ENCODE results near the gene KCNJ1. TPM values are rescaled to one million over a fixed set of nuclear protein-coding genes. Genes with fewer than 3 reads are reported as not detected.

The KCNJ1 gene
- total RNA-seq, 5 donors from 2014 or later (not counting 1 experiment from before 2014, with no cell fraction given): not detected

GRCh38 chr11:128848815-128849455 lies 18.2 kb downstream of the KCNJ1 start:
- H3K4me3 ChIP-seq (ENCODE audit: control insufficient read depth in 1 of 2, extremely low read depth in 1 of 2, low read length in 1 of 2): no peak overlapping the region
- no peak overlapping the region for H3K27ac ChIP-seq (ENCODE audit: low read length)
- 50% methylated on average over 8 of the region's 10 CpGs for WGBS (ENCODE audit: insufficient coverage)
- Mint-ChIP-seq H3K9me3 (no peaks in the 10 kb centered on the region), H3K27ac (peak overlapping the region; percentile 6), H3K4me1 (peaks cover 25 to 40% (median 33%) of the 10 kb centered on the region in 3 donors), H3K4me3 (no peak overlapping the region), H3K27me3 (no peaks in the 10 kb centered on the region), H3K36me3 (no peaks in the 10 kb centered on the region)
- H3K27me3 ChIP-seq (replicated peaks in 1 of 2; ENCODE audit: control insufficient read depth in 2 of 2, extremely low read depth in 1 of 2, insufficient read depth in 2 of 2, low read length in 1 of 2): no peaks in the 10 kb centered on the region
- peak; percentile 43 to 66 (median 50) for ATAC-seq (replicated peaks in 1 of 4)
- DNase-seq: peak in 32 of 35 experiments; percentile 18 to 77 (median 54)
- ChIA-PET CTCF (interaction anchor here (0.6 to 2.1 kb wide), 10 partner anchors 8 to 715 kb away, joined by 3 to 7 read pairs (median 4); no protein-coding TSS in a partner anchor), POLR2A (interaction anchor here (0.6 kb wide), 2 partner anchors 546 to 597 kb away, joined by 3 read pairs; no protein-coding TSS in a partner anchor)
- peaks cover 14 to 20% of the 10 kb centered on the region in 2 experiments for H3K4me1 ChIP-seq (ENCODE audit: control insufficient read depth in 1 of 2, extremely low read depth in 1 of 2, insufficient read depth in 2 of 2, low read length in 2 of 2)
- no peaks in the 10 kb centered on the region for H3K9me3 ChIP-seq
- H3K36me3 ChIP-seq (ENCODE audit: control insufficient read depth in 2 of 2, extremely low read depth in 1 of 2, insufficient read depth in 1 of 2, low read length in 1 of 2): no peaks in the 10 kb centered on the region

- Mint-ChIP-seq H3K27me3 (no peaks in the 10 kb centered on the region), H3K4me1 (peaks cover 41 to 59% (median 48%) of the 10 kb centered on the region in 3 donors), H3K27ac (no peak overlapping the region), H3K36me3 (no peaks in the 10 kb centered on the region), H3K9me3 (peaks cover 0 to 4% (median 0%) of the 10 kb centered on the region in 3 donors), H3K4me3 (no peak overlapping the region)
- Histone ChIP-seq H3K9me3 (no peaks in the 10 kb centered on the region), H3K27ac (ENCODE audit: low read length) (no peak overlapping the region), H3K36me3 (ENCODE audit: control insufficient read depth in 2 of 2, extremely low read depth in 1 of 2, insufficient read depth in 1 of 2, low read length in 1 of 2) (no peaks in the 10 kb centered on the region), H3K27me3 (replicated peaks in 1 of 2; ENCODE audit: control insufficient read depth in 2 of 2, extremely low read depth in 1 of 2, insufficient read depth in 2 of 2, low read length in 1 of 2) (no peaks in the 10 kb centered on the region), H3K4me3 (ENCODE audit: control insufficient read depth in 1 of 2, extremely low read depth in 1 of 2, low read length in 1 of 2) (no peak overlapping the region), H3K4me1 (ENCODE audit: control insufficient read depth in 1 of 2, extremely low read depth in 1 of 2, insufficient read depth in 2 of 2, low read length in 2 of 2) (peaks cover 14 to 20% of the 10 kb centered on the region in 2 experiments)
- ChIA-PET POLR2A (no interaction called here), CTCF (interaction anchor here in 1 of 2 donors (1.1 to 2.1 kb wide), 2 partner anchors 16 to 690 kb away, joined by 3 to 6 read pairs; no protein-coding TSS in a partner anchor)
- DNase-seq: no peak
- no peak for ATAC-seq (replicated peaks in 1 of 4)
- WGBS (ENCODE audit: insufficient coverage): 100% methylated on average over 4 of the region's 4 CpGs
These were observed 20.1 kb downstream of the KCNJ1 start for GRCh38 chr11:128846985-128847384.

- Mint-ChIP-seq H3K9me3 (peaks cover 0 to 4% (median 0%) of the 10 kb centered on the region in 3 donors), H3K4me1 (peaks cover 55 to 76% (median 62%) of the 10 kb centered on the region in 3 donors), H3K27me3 (no peaks in the 10 kb centered on the region), H3K4me3 (peak overlapping the region in 2 of 3 donors; percentile 22 to 44), H3K36me3 (no peaks in the 10 kb centered on the region), H3K27ac (peak overlapping the region; percentile 90 to 93)
- POLR2A ChIA-PET: interaction anchor here in 1 of 2 donors (0.5 to 0.7 kb wide), 3 partner anchors 10 to 43 kb away, joined by 3 read pairs; no protein-coding TSS in a partner anchor
- H3K27ac ChIP-seq (ENCODE audit: low read length): peak overlapping the region; percentile 46
- peaks cover 23 to 32% of the 10 kb centered on the region in 2 experiments for H3K4me1 ChIP-seq (ENCODE audit: control insufficient read depth in 1 of 2, extremely low read depth in 1 of 2, insufficient read depth in 2 of 2, low read length in 2 of 2)
- no peaks in the 10 kb centered on the region for H3K36me3 ChIP-seq (ENCODE audit: control insufficient read depth in 2 of 2, extremely low read depth in 1 of 2, insufficient read depth in 1 of 2, low read length in 1 of 2)
- no peaks in the 10 kb centered on the region for H3K9me3 ChIP-seq
- no peak overlapping the region for H3K4me3 ChIP-seq (ENCODE audit: control insufficient read depth in 1 of 2, extremely low read depth in 1 of 2, low read length in 1 of 2)
- CTCF ChIA-PET: interaction anchor here (0.9 to 2.8 kb wide), 6 partner anchors 13 to 688 kb away, joined by 5 to 18 read pairs (median 8); no protein-coding TSS in a partner anchor
- H3K27me3 ChIP-seq (replicated peaks in 1 of 2; ENCODE audit: control insufficient read depth in 2 of 2, extremely low read depth in 1 of 2, insufficient read depth in 2 of 2, low read length in 1 of 2): no peaks in the 10 kb centered on the region
- WGBS (ENCODE audit: insufficient coverage): no CpG with 5 or more reads among the region's 2 CpGs
- DNase-seq: peak in 5 of 35 experiments; percentile 8 to 33 (median 21)
- ATAC-seq (replicated peaks in 1 of 4): peak; percentile 77 to 90 (median 84)
These were observed 21.7 kb downstream of the KCNJ1 start for GRCh38 chr11:128845334-128845780.

- Histone ChIP-seq H3K4me1 (ENCODE audit: control insufficient read depth in 1 of 2, extremely low read depth in 1 of 2, insufficient read depth in 2 of 2, low read length in 2 of 2) (peaks cover 27 to 36% of the 10 kb centered on the region in 2 experiments), H3K27me3 (replicated peaks in 1 of 2; ENCODE audit: control insufficient read depth in 2 of 2, extremely low read depth in 1 of 2, insufficient read depth in 2 of 2, low read length in 1 of 2) (no peaks in the 10 kb centered on the region), H3K36me3 (ENCODE audit: control insufficient read depth in 2 of 2, extremely low read depth in 1 of 2, insufficient read depth in 1 of 2, low read length in 1 of 2) (no peaks in the 10 kb centered on the region), H3K9me3 (no peaks in the 10 kb centered on the region), H3K27ac (ENCODE audit: low read length) (no peak overlapping the region), H3K4me3 (ENCODE audit: control insufficient read depth in 1 of 2, extremely low read depth in 1 of 2, low read length in 1 of 2) (no peak overlapping the region)
- no CpG with 5 or more reads among the region's 2 CpGs for WGBS (ENCODE audit: insufficient coverage)
- peaks cover 3% of the 10 kb centered on the region for H3K36me3 Mint-ChIP-seq
- ATAC-seq (replicated peaks in 1 of 4): no peak
- peaks cover 69 to 89% (median 73%) of the 10 kb centered on the region in 3 donors for H3K4me1 Mint-ChIP-seq
- DNase-seq: no peak
- CTCF ChIA-PET: interaction anchor here in 1 of 2 donors (0.6 to 0.9 kb wide), 3 partner anchors 10 to 671 kb away, joined by 3 read pairs; no protein-coding TSS in a partner anchor
- POLR2A ChIA-PET: no interaction called here
- H3K27ac Mint-ChIP-seq: peak overlapping the region in 1 of 2 donors; percentile 46
- H3K9me3 Mint-ChIP-seq: peaks cover 0 to 6% (median 4%) of the 10 kb centered on the region in 3 donors
- no peaks in the 10 kb centered on the region for H3K27me3 Mint-ChIP-seq
- H3K4me3 Mint-ChIP-seq: no peak overlapping the region
These were observed 23.8 kb downstream of the KCNJ1 start for GRCh38 chr11:128843198-128843785.

- H3K27me3 ChIP-seq (replicated peaks in 1 of 2; ENCODE audit: control insufficient read depth in 2 of 2, extremely low read depth in 1 of 2, insufficient read depth in 2 of 2, low read length in 1 of 2): no peaks in the 10 kb centered on the region
- peak overlapping the region; percentile 49 to 87 for H3K27ac Mint-ChIP-seq
- ChIA-PET CTCF (interaction anchor here in 1 of 2 donors (1.7 to 2.0 kb wide), 2 partner anchors 8 to 11 kb away, joined by 4 to 12 read pairs; no protein-coding TSS in a partner anchor), POLR2A (no interaction called here)
- no peaks in the 10 kb centered on the region for H3K27me3 Mint-ChIP-seq
- no peak overlapping the region for H3K4me3 Mint-ChIP-seq
- no peaks in the 10 kb centered on the region for H3K36me3 ChIP-seq (ENCODE audit: control insufficient read depth in 2 of 2, extremely low read depth in 1 of 2, insufficient read depth in 1 of 2, low read length in 1 of 2)
- peaks cover 0 to 6% (median 4%) of the 10 kb centered on the region in 3 donors for H3K9me3 Mint-ChIP-seq
- peaks cover 3% of the 10 kb centered on the region for H3K36me3 Mint-ChIP-seq
- peaks cover 84 to 99% (median 85%) of the 10 kb centered on the region in 3 donors for H3K4me1 Mint-ChIP-seq
- no CpG with 5 or more reads among the region's 7 CpGs for WGBS (ENCODE audit: insufficient coverage)
- peak in 1 of 35 experiments; percentile 33 for DNase-seq
- H3K27ac ChIP-seq (ENCODE audit: low read length): peak overlapping the region; percentile 26
- peak in 1 of 4 experiments; percentile 20 for ATAC-seq (replicated peaks in 1 of 4)
- H3K9me3 ChIP-seq: no peaks in the 10 kb centered on the region
- peaks cover 33 to 46% of the 10 kb centered on the region in 2 experiments for H3K4me1 ChIP-seq (ENCODE audit: control insufficient read depth in 1 of 2, extremely low read depth in 1 of 2, insufficient read depth in 2 of 2, low read length in 2 of 2)
- H3K4me3 ChIP-seq (ENCODE audit: control insufficient read depth in 1 of 2, extremely low read depth in 1 of 2, low read length in 1 of 2): no peak overlapping the region
These were observed 25.5 kb downstream of the KCNJ1 start for GRCh38 chr11:128841461-128842072.

GRCh38 chr11:128840783-128841182 lies 26.3 kb downstream of the KCNJ1 start:
- Mint-ChIP-seq H3K36me3 (peaks cover 3% of the 10 kb centered on the region), H3K4me3 (no peak overlapping the region), H3K4me1 (peaks cover 78 to 96% (median 86%) of the 10 kb centered on the region in 3 donors), H3K9me3 (peaks cover 0 to 6% (median 4%) of the 10 kb centered on the region in 3 donors), H3K27ac (peak overlapping the region in 1 of 2 donors; percentile 87), H3K27me3 (no peaks in the 10 kb centered on the region)
- Histone ChIP-seq H3K4me3 (ENCODE audit: control insufficient read depth in 1 of 2, extremely low read depth in 1 of 2, low read length in 1 of 2) (no peak overlapping the region), H3K36me3 (ENCODE audit: control insufficient read depth in 2 of 2, extremely low read depth in 1 of 2, insufficient read depth in 1 of 2, low read length in 1 of 2) (no peaks in the 10 kb centered on the region), H3K9me3 (no peaks in the 10 kb centered on the region), H3K4me1 (ENCODE audit: control insufficient read depth in 1 of 2, extremely low read depth in 1 of 2, insufficient read depth in 2 of 2, low read length in 2 of 2) (peaks cover 32 to 43% of the 10 kb centered on the region in 2 experiments), H3K27me3 (replicated peaks in 1 of 2; ENCODE audit: control insufficient read depth in 2 of 2, extremely low read depth in 1 of 2, insufficient read depth in 2 of 2, low read length in 1 of 2) (no peaks in the 10 kb centered on the region), H3K27ac (ENCODE audit: low read length) (no peak overlapping the region)
- 100% methylated on average over 1 of the region's 2 CpGs for WGBS (ENCODE audit: insufficient coverage)
- DNase-seq (no peak), ATAC-seq (replicated peaks in 1 of 4) (no peak)
- POLR2A ChIA-PET: no interaction called here
- CTCF ChIA-PET: interaction anchor here in 1 of 2 donors (0.5 to 2.0 kb wide), 3 partner anchors 9 to 16 kb away, joined by 3 to 12 read pairs (median 4); no protein-coding TSS in a partner anchor
